ENCODE measurements around the gene PRKD1.

Gene PRKD1

DNA sequence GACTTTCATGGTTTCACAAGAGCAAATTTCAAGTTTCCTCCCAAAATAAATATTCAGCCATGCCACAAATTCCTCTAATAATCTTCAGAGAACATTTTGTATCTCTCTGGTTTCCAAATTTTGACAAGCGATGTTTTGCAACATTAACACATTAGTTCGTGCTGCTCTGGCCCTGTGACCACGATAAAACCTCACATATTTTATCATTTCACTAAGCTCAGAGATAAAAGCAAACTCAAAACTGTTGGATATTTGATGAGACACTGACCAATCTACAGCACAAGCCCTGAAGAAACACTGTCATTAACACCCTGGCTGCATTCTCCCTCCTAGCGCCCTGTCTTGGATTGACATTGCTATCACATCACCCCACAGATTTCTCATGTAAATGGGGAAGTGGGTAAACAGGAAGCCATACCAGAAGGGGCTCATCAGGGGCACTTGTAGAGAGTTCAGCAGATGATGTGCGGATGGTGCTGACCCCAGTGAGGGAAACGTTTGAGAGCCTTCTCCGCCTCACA lies 264.3 kb downstream of the PRKD1 start:
- no peaks in the 10 kb centered on the region for H3K4me1 Mint-ChIP-seq
- TF ChIP-seq, protein P1, sequence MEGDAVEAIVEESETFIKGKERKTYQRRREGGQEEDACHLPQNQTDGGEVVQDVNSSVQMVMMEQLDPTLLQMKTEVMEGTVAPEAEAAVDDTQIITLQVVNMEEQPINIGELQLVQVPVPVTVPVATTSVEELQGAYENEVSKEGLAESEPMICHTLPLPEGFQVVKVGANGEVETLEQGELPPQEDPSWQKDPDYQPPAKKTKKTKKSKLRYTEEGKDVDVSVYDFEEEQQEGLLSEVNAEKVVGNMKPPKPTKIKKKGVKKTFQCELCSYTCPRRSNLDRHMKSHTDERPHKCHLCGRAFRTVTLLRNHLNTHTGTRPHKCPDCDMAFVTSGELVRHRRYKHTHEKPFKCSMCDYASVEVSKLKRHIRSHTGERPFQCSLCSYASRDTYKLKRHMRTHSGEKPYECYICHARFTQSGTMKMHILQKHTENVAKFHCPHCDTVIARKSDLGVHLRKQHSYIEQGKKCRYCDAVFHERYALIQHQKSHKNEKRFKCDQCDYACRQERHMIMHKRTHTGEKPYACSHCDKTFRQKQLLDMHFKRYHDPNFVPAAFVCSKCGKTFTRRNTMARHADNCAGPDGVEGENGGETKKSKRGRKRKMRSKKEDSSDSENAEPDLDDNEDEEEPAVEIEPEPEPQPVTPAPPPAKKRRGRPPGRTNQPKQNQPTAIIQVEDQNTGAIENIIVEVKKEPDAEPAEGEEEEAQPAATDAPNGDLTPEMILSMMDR (IDR thresholded peaks at IDR 0.05) = no peak
- DNase-seq = no peak
- no peak overlapping the region for H3K27ac Mint-ChIP-seq
- no peaks in the 10 kb centered on the region for H3K27me3 Mint-ChIP-seq (ENCODE audit: low read depth, poor library complexity)
- H3K9me3 Mint-ChIP-seq = no peaks in the 10 kb centered on the region
- H3K4me3 Mint-ChIP-seq = no peak overlapping the region
- no peaks in the 10 kb centered on the region for H3K36me3 Mint-ChIP-seq (ENCODE audit: low read depth)

DNA sequence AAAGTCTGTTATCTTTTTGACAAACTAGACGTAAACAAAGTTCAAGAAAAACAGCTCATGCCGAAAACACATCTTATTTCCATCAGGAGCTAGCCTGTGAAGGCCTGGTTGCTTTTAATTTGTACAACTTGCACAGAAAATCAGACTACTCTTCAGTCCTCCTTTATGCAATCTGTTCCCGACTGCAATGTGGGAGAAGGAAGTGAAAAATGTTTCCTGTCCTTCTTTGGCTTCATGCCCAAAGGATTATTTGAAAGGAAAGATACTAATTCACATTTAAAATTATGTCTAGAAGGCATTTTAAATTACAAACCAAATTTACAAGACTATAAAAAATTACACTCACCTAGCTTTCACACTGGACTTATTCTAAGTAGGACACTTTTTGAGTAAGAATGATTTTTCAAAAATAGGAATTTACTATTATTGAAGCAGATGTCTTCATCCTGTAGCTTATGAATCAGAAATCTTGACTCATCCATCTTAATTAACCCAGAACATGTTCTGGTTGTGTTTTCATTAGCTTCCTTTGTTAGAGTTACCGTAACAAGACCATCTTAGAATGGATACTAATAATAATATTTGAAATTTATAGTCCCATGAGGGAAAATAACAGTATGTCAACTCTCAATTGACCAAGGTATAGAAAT lies 272.6 kb downstream of the PRKD1 start:
- Mint-ChIP-seq H3K36me3 (ENCODE audit: low read depth) (peaks cover 3% of the 10 kb centered on the region), H3K9me3 (peaks cover 3% of the 10 kb centered on the region), H3K4me1 (no peaks in the 10 kb centered on the region), H3K4me3 (no peak overlapping the region), H3K27me3 (ENCODE audit: low read depth, poor library complexity) (no peaks in the 10 kb centered on the region), H3K27ac (no peak overlapping the region)
- DNase-seq = no peak
- TF ChIP-seq, protein P1 (IDR thresholded peaks at IDR 0.05) = no peak

DNA sequence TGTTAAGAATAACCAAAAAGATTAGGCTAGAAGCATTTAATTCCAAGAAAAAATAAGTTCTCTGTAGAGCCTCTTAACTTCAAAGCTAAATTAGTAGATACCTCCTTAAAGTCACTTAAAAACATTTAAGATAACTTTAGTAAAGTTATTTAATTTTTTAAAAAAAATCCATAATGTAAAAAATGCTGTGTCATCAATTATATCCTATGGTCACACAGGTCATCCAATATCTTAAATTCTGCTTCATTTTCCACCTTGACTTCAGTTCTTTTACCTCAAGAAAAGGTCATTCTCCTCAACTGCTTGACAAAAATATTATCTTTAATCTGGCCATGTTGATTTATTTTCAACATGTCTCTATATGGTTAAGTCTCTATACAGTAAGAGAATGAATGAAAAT lies 274.3 kb downstream of the PRKD1 start:
- Mint-ChIP-seq H3K4me3 (no peak overlapping the region), H3K9me3 (peaks cover 17% of the 10 kb centered on the region), H3K4me1 (no peaks in the 10 kb centered on the region), H3K27ac (no peak overlapping the region), H3K27me3 (ENCODE audit: low read depth, poor library complexity) (no peaks in the 10 kb centered on the region), H3K36me3 (ENCODE audit: low read depth) (peaks cover 16% of the 10 kb centered on the region)
- DNase-seq = no peak
- TF ChIP-seq, protein P1 (IDR thresholded peaks at IDR 0.05) = no peak

DNA sequence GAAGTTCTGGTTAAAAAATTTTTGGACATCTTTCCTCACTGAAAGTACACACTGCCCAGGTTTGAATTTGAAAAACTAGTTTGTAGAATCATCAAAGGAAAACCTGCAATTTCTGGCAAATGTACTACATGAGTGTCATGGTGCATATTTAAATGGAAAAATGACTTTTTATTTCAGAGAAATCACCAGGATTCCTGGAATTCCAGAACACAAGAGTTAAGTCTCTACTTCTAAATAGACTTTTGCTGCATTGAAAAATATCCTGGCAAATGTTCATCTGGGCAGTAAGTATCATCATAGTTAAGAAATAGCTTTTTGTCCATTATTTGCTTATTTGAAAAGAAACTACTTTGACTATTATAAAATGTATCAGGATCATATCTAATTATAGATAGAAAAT lies 275.1 kb downstream of the PRKD1 start:
- Mint-ChIP-seq H3K4me1 (no peaks in the 10 kb centered on the region), H3K27me3 (ENCODE audit: low read depth, poor library complexity) (no peaks in the 10 kb centered on the region), H3K9me3 (peaks cover 25% of the 10 kb centered on the region), H3K36me3 (ENCODE audit: low read depth) (peaks cover 22% of the 10 kb centered on the region), H3K4me3 (no peak overlapping the region), H3K27ac (no peak overlapping the region)
- TF ChIP-seq, protein P1 (IDR thresholded peaks at IDR 0.05) = no peak
- no peak for DNase-seq

DNA sequence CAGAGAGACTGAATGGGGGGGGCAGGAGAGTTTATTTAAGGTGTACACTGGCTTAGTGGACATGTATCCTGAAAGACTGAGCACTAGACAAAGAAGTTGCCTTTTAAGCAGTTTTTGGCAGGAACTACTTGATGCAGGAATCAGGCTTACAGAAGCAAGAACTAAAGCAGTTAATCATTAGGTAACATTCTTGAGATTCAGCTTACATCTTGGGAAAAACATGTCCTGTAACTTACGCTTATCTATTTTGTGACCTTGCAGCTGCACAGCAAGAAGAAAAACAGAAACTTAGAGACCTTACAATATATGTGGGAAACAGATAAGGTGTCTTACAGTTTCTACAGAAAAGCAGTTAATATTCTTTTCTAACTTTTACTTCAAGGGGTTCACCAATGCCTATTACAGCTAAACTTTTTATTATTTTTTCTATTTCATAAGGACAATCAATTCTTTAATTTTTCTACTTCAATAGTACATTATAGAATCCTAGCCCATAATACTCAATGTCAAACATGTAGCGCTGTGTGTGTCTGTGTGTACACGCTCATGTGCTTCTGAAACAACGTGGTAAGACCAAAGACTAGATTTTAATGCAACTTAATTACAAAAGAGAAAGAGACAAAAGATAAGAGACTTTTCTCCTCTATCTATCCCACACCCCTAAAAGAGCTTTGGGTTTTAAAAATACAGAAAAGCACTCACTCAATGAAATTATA lies 276.9 kb downstream of the PRKD1 start:
- H3K4me1 Mint-ChIP-seq = no peaks in the 10 kb centered on the region
- no peak for DNase-seq

More for the DNA sequence above, 276.9 kb downstream of the PRKD1 start:
- H3K4me3 Mint-ChIP-seq = no peak overlapping the region
- H3K36me3 Mint-ChIP-seq (ENCODE audit: low read depth) = peaks cover 27% of the 10 kb centered on the region
- H3K27ac Mint-ChIP-seq = no peak overlapping the region
- TF ChIP-seq, protein P1 (IDR thresholded peaks at IDR 0.05) = no peak
- no peaks in the 10 kb centered on the region for H3K27me3 Mint-ChIP-seq (ENCODE audit: low read depth, poor library complexity)
- H3K9me3 Mint-ChIP-seq = peaks cover 37% of the 10 kb centered on the region
